ENCODE results near the gene ZBTB49.
"Not testable (repeated sequence)": the region's sequence is repeated elsewhere in the genome, so short reads cannot be mapped to it uniquely, and the experiment has no call there.

ZBTB49 gene, protein sequence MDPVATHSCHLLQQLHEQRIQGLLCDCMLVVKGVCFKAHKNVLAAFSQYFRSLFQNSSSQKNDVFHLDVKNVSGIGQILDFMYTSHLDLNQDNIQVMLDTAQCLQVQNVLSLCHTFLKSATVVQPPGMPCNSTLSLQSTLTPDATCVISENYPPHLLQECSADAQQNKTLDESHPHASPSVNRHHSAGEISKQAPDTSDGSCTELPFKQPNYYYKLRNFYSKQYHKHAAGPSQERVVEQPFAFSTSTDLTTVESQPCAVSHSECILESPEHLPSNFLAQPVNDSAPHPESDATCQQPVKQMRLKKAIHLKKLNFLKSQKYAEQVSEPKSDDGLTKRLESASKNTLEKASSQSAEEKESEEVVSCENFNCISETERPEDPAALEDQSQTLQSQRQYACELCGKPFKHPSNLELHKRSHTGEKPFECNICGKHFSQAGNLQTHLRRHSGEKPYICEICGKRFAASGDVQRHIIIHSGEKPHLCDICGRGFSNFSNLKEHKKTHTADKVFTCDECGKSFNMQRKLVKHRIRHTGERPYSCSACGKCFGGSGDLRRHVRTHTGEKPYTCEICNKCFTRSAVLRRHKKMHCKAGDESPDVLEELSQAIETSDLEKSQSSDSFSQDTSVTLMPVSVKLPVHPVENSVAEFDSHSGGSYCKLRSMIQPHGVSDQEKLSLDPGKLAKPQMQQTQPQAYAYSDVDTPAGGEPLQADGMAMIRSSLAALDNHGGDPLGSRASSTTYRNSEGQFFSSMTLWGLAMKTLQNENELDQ

DNA sequence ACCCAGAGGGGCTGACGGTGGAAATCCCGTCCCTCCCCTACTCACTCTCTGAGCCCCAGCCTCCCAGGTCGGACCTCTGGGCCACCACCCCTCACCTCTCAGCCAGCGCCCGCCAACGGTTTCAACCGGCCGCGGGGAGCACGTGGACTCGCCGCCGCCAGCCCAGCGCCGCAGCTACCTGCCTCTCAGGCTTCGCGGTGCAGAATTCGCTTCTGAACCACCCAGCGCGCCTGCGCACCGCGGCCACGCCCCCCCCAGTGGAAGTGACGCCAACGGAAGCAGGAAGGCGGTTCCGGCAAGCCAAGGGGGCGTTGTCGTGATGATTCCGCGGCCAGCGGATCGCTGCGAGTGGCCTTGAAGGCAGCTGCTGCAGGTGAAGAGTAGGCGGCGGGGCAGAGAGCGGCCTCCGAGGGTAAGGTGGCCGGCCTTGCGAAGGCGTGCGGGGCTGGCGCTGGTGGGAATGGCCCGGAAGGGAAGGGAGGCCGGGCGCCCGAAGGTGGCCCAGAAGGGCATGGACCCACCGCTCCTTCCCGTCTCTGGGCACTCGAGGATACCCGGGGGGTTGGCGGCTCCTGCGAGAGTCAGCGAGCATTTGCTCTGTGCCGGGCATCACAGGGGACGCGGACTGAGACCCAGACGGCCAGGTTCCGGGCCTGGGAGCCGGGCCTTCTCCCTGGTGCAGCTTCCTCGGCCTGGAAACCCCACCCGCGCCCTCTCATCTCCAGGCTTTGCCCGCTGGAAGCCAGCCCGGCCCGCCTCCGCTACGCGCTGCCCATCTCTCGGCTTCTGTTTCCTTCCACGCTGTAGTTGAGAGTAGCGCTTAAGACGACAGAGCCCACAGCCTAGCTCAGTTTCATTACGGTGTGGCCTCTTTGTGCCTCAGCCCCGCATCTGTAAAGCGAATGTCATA lies at the start of gene ZBTB49, which contains the start of gene LYAR:
ZBTB49 (plus strand) TSS at position 311 of the 910 bp plus-strand sequence. CDS start 9,695 bp downstream, outside the sequence.
LYAR (minus strand) TSS at position 214 of the 910 bp plus-strand sequence. CDS start 6,412 bp downstream, outside the sequence.
- peak; percentile 73 for DNase-seq (ENCODE audit: low read depth)

DNA sequence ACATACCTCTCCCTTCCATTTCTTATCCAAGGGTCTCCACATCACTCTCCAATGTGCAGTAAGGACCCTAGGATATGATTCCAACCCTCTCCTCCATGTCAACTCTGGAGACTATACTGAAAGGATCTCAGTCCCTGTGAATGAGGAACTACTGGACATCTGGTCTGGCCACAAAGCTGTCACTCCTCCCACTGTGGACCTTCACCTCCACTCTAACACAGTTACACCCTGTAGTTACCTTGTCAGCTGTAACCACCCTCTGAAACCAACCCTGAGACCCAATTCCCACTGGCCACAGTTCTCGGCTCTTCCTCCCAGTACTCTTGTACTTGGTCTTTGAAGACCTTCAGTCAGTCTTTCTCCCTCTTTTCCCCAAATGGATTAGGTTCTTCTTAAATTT lies 44.9 kb upstream of the ZBTB49 start:
- DNase-seq (ENCODE audit: low read depth): no peak

DNA sequence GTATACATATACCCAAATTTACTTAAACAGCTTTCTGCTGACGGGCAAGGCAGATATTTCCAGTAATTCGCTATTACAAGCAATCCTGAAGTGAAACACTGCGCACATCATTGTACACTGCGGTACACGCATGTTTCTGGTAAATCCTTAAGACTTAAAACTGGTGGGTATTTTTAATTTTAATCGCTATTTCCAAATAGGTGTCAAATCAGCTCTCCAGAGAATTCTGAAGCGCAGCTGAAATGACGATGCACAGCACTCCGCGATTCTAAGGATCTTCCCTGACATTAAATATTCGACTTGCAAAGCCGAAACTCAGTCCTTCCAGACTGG lies 42.4 kb upstream of the ZBTB49 start:
- no peak for DNase-seq (ENCODE audit: low read depth)

- peak; percentile 85 for DNase-seq (ENCODE audit: low read depth)
These were observed 41.8 kb upstream of the ZBTB49 start, which contains the start of gene TMEM128 for GRCh38 chr4:4248029-4248884. Gene TMEM128, minus strand, starts transcription at chr4:4248223. Its CDS starts 21 bp downstream, at chr4:4248202.

- peak; percentile 3 for DNase-seq (ENCODE audit: low read depth)
These were observed 41.2 kb upstream of the ZBTB49 start for GRCh38 chr4:4248885-4249203.

DNA sequence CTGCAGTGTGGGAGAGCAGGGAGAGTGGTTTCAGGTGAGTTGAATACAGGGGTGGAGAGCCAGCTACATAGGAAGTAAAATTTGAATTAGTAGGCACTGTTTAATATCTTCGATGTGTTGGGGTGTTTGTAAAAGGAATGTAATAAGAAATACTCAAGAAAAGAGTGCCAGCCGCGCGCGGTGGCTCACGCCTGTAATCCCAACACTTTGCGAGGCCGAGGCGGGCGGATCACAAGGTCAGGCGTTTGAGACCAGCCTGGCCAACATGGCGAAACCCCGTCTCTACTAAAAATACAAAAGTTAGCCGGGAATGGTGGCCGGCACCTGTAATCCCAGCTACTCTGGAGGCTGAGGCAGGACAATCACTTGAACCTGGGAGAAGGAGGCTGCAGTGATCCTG lies 40.7 kb upstream of the ZBTB49 start:
- not testable (repeated sequence) for DNase-seq (ENCODE audit: low read depth)

DNA sequence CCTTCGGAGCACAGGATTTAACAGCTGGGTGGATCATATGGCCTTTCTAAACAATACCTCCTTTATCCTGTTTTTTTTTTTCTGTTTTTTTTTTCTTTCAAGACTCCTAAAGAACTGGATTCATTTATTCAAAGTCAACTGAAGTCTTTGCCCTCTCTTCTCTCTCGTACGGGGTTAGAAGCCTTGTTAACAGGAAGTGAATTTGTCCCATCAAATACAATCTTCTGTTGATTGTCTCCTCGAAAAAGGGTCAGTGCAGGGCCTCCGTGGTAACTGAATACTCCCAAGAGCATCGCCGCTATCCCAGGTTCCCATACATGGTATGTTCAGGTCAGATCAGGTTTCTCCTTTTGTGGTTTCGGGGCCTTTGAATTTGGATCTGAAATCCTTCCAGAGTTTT lies 40.2 kb upstream of the ZBTB49 start:
- DNase-seq (ENCODE audit: low read depth): no peak

- no peak for DNase-seq (ENCODE audit: low read depth)
These were observed 35.9 kb upstream of the ZBTB49 start for GRCh38 chr4:4254199-4254598.

DNA sequence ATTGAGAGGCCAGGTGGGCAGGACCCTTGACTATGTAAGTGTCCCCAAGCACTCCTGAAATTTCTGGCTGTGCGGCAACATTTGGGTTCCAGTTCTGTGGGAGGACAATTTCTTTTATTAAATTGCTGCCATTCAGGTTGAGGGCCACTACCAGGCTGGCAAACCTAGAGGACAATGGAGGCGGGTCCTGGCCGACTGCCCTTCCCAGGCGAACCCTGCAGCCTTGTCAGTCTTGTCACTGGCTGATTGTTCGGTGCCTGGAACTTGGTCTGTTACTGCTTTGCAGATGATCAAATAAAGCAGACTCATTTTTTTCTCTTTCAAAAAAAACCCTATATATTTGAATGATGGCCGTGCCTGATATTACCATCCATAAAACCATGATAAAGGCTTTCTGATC lies 35.4 kb upstream of the ZBTB49 start:
- DNase-seq (ENCODE audit: low read depth): no peak

- DNase-seq (ENCODE audit: low read depth): no peak
These were observed 33.3 kb upstream of the ZBTB49 start for GRCh38 chr4:4256799-4257198.

DNA sequence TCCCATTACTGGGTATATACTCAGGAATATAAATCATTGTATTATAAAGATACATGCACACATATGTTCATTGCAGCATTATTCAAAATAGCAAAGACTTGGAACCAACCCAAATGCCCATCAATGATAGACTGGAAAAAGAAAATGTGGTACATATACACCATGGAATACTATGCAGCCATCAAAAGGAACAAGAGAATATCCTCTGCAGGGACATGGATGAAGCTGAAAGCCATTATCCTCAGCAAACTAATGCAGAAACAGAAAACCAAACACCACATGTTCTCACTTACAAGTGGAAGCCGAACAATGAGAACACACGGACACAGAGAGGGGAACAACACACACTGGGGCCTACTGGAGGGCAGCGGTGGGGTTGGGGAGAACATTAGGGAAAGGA lies 32.3 kb upstream of the ZBTB49 start:
- not testable (repeated sequence) for DNase-seq (ENCODE audit: low read depth)

GRCh38 chr4:4259484-4260100 lies 30.5 kb upstream of the ZBTB49 start:
- no peak for DNase-seq (ENCODE audit: low read depth)

DNA sequence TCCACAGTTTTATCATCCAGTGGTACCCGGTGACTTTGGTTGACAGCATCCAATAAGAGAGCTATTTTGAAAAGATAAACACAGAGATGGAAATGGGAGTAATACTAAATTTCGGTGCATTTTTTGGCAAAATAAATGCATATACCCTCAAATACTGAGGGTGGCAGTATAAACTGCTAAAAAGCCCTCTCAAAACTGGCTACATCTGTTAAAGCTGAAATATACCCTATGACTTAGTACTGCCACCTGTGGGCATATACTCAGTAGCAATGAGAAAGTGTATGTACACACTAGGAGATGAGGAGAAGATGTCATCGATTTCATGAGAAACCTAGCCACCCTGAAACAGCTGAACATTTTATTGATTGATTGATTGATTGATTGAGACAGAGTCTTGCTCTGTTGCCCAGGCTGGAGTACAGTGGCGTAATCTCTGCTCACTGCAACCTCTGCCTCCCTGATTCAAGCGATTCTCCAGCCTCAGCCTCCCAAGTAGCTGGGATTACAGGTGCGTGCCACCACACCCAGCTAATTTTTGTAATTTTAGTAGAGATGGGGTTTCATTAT lies 29.8 kb upstream of the ZBTB49 start:
- peak; percentile 28 for DNase-seq (ENCODE audit: low read depth)

DNA sequence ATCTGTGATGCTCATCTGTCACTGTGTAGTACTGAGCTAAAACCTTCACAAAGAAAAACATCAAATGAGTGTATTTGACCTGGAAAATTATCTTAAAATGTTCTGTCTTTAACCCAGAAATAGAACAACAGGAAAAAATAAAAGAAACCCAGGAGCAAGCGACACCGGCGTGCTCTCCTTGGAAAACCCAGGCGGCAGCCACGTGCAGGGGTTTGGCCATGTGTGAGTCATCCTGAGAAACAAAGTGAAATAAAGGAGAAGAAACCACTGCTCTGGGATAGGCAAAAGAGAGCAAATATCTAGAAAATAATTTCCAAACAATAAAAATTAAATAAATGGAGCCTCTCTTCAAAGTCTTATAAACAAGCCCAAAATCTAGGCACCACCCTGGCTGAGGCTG lies 22.1 kb upstream of the ZBTB49 start:
- no peak for DNase-seq (ENCODE audit: low read depth)

- DNase-seq (ENCODE audit: low read depth): no peak
These were observed 21.3 kb upstream of the ZBTB49 start for GRCh38 chr4:4268776-4269175.

DNA sequence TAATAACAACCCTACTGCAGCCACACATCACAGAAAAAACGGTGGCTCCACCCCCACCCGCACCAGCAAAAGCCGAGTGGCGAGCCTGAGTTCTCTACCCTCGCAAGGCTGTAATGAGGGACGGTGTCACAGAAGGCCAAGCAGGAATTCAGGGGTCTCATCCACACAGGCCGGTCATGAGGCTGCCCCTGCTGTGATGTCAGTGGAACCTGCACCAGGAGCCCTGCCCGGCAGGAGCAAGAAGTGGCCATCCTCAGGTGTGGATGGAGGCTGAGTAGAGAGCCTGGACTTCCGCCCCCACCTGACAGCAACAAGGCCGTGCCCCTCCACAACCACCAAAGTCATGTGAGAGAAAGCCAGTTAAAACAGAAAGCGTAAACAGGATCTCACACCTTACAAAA lies 20.7 kb upstream of the ZBTB49 start:
- DNase-seq (ENCODE audit: low read depth): no peak

DNA sequence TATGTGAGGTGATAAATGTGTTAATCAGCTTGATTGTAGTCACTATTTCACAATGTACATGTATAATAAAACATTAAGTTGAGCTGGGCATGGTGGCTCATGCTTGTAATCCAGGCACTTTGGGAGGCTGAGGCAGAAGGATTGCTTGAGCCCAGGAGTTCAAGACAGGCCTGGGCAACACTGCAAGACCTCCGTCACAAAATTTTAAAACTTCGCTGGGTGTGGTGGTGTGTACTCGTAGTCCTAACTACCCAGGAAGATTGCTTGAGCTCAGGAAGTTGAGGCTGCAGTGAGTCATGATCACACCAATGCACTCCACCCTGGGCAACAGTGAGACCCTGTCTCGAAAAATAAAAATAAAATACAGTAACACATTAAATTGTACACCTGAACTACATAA lies 20.2 kb upstream of the ZBTB49 start:
- no peak for DNase-seq (ENCODE audit: low read depth)

DNA sequence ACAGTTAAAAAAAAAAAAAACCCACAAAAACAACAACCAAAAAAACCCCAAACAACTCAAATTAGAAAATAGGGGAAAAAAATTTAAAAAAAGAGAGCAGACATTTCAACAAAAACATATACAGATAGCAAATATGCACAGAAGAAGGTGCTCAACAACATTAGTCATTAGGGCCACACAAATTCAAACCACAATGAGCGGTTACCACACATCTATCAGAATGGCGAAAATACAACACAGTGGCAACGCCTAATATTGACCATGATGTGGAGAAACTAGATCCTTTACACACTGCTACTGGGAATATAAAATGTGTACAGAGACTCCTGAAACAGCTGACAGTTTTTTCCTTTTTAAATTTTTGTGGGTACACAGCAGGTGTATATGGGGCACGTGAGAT lies 19.5 kb upstream of the ZBTB49 start:
- no peak for DNase-seq (ENCODE audit: low read depth)

- DNase-seq (ENCODE audit: low read depth): no peak
These were observed 18.1 kb upstream of the ZBTB49 start for GRCh38 chr4:4271912-4272311.

- no peak for DNase-seq (ENCODE audit: low read depth)
These were observed 15.8 kb upstream of the ZBTB49 start for GRCh38 chr4:4274226-4274625.

DNA sequence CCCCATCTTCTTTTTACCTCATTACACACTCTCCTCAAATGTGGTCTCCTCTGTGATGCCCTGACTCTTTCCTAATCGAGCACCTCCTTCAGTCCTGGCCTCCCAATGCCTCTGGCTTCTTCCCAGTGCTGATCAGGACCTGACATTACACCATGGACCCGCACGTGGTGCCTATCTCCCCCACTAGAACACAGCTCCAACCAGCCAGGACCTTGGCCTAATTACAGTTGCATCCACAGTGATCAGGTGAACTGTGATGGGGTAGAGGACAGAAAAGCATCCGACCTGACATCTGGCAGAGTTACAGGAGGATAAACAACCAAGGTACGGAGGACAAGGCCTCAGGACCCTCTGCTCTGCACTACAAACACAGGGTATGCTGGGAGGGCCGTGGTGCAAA lies 12.5 kb upstream of the ZBTB49 start:
- DNase-seq (ENCODE audit: low read depth): no peak

All from GM04504 (cell line).